Measurements from ENCODE around the gene SERAC1. TPM values are rescaled to one million over a fixed set of nuclear protein-coding genes. Genes with fewer than 3 reads are reported as not detected.

The SERAC1 gene
- polyA plus RNA-seq, 2 of the 4 experiments (the other 2 are of a cell fraction): 5.1 to 6.7 TPM

- TF ChIP-seq CHD4 (IDR thresholded peaks at IDR 0.05; ENCODE audit: borderline replicate concordance) (no peak), SMC3 (IDR thresholded peaks at IDR 0.05) (no peak), EP300 (IDR thresholded peaks at IDR 0.05) (no peak), MAZ (IDR thresholded peaks at IDR 0.05; ENCODE audit: borderline replicate concordance, low read depth, low read length) (no peak), CHD2 (IDR thresholded peaks at IDR 0.05; ENCODE audit: low read length, partially characterized antibody) (no peak)
Measured at GRCh38 chr6:158087224-158087867, 80.7 kb downstream of the SERAC1 start (continued).

- Histone ChIP-seq H3K4me3 (no peak overlapping the region), H3K9me3 (no peaks in the 10 kb centered on the region), H3K4me2 (no peak overlapping the region), H3K27ac (no peak overlapping the region), H3K4me1 (no peaks in the 10 kb centered on the region)
- 98% methylated on average over 22 of the region's 32 CpGs for WGBS (ENCODE audit: missing lambda C conversion rate)
- no peak for TF ChIP-seq FOXS1 (CRISPR knock-in tag; IDR thresholded peaks at IDR 0.05)
- no peak for TF ChIP-seq RCOR1 (IDR thresholded peaks at IDR 0.05; ENCODE audit: low read depth, low read length)
- no peak for TF ChIP-seq ZSCAN20 (CRISPR knock-in tag; IDR thresholded peaks at IDR 0.05)
- TF ChIP-seq BCL3 (IDR thresholded peaks at IDR 0.05): no peak
- TF ChIP-seq GATA3 (IDR thresholded peaks at IDR 0.05; ENCODE audit: borderline replicate concordance): no peak
- no peak for TF ChIP-seq REST (IDR thresholded peaks at IDR 0.05)
- TF ChIP-seq POLR2AphosphoS2 (conservative IDR thresholded peaks at IDR 0.05; ENCODE audit: low read length): no peak
- TF ChIP-seq SMC3 (IDR thresholded peaks at IDR 0.05): no peak
- TF ChIP-seq HES2 (IDR thresholded peaks at IDR 0.05): no peak
- no peak for TF ChIP-seq USF2 (IDR thresholded peaks at IDR 0.05)
- no peak for TF ChIP-seq HOXB13 (CRISPR knock-in tag; IDR thresholded peaks at IDR 0.05; ENCODE audit: low read depth)
- POLR2A ChIA-PET: no interaction called here
- no peak for DNase-seq (ENCODE audit: low read depth in 1 of 2, low spot score in 1 of 2)
- no peak for ATAC-seq
- no peak for FAIRE-seq
- CTCF ChIA-PET: interaction anchor here (1.1 to 3.0 kb wide), 3 partner anchors 15 to 330 kb away, joined by 3 to 16 read pairs (median 3); no protein-coding TSS in a partner anchor
Measured at GRCh38 chr6:158086504-158087223, 81.4 kb downstream of the SERAC1 start.

GRCh38 chr6:158086054-158086503 is 82.0 kb downstream of the SERAC1 start:
- H3K4me3 ChIP-seq: no peak overlapping the region
- no peaks in the 10 kb centered on the region for H3K4me1 ChIP-seq
- H3K4me2 ChIP-seq: no peak overlapping the region
- no peak for FAIRE-seq
- no peaks in the 10 kb centered on the region for H3K9me3 ChIP-seq
- no peak overlapping the region for H3K27ac ChIP-seq
- ChIA-PET POLR2A (no interaction called here), CTCF (interaction anchor here (0.6 to 3.0 kb wide), 4 partner anchors 14 to 329 kb away, joined by 3 to 16 read pairs (median 3); no protein-coding TSS in a partner anchor)
- 100% methylated on average over 2 of the region's 2 CpGs for WGBS (ENCODE audit: missing lambda C conversion rate)
- no peak for DNase-seq (ENCODE audit: low read depth in 1 of 2, low spot score in 1 of 2)
- no peak for ATAC-seq
- TF ChIP-seq MYC (IDR thresholded peaks at IDR 0.05; ENCODE audit: borderline replicate concordance, low read length) (no peak), POLR2AphosphoS2 (conservative IDR thresholded peaks at IDR 0.05; ENCODE audit: low read length) (no peak), HDAC2 (IDR thresholded peaks at IDR 0.05) (no peak), USF2 (IDR thresholded peaks at IDR 0.05) (no peak), CHD2 (IDR thresholded peaks at IDR 0.05; ENCODE audit: low read length, partially characterized antibody) (no peak), NFE2L2 (conservative IDR thresholded peaks at IDR 0.05; ENCODE audit: low read length) (no peak), NPAS2 (CRISPR knock-in tag; IDR thresholded peaks at IDR 0.05; ENCODE audit: borderline replicate concordance) (no peak), FOSL2 (IDR thresholded peaks at IDR 0.05) (no peak), FOSL2 (CRISPR knock-in tag; IDR thresholded peaks at IDR 0.05) (no peak), EHMT2 (IDR thresholded peaks at IDR 0.05; ENCODE audit: low read depth) (no peak), EP300 (IDR thresholded peaks at IDR 0.05) (no peak), ZFP36 (IDR thresholded peaks at IDR 0.05; ENCODE audit: borderline replicate concordance, partially characterized antibody) (no peak), RCOR1 (IDR thresholded peaks at IDR 0.05; ENCODE audit: low read depth, low read length) (no peak), CHD4 (IDR thresholded peaks at IDR 0.05; ENCODE audit: borderline replicate concordance) (no peak)

Measured in A549 (cell line).